ENCODE data around the gene MBTD1. TPM values are rescaled to one million over a fixed set of nuclear protein-coding genes. Genes with fewer than 3 reads are reported as not detected.

Gene MBTD1
- total and polyA plus RNA-seq, 2 of the 8 experiments (the other 6 are each of a cell fraction or from before 2014, with no cell fraction given) = 20.3 to 51.4 TPM

DNA sequence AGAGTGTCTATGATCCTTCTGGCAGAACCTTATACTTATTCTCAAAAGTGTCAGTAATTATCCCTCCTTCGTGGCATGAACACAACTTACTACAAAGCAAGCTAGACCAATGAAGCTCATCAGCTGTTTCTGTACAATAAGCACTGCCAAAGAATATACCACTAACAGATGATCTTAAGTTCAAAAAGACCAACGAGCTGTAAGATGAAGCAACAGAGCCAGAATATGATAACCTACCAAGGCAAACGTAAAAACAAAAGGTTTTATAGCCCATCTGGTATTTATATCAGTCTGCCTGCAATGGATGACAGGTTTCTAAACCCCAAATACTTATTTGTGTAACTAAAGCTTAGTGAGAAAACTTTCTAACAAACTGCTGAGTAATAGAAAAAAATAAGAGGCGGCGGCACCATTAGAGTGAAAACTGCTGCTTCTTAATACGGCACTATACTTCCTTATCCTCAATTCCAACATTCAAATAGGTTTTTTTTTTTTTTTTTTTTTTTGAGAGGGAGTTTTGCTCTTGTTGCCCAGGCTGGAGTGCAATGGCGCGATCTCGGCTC is 71.5 kb downstream of the MBTD1 start:
- H3K79me2 ChIP-seq (ENCODE audit: control insufficient read depth in 1 of 2, insufficient read depth in 2 of 2, low read length in 2 of 2) = no peaks in the 10 kb centered on the region
- no peak overlapping the region for H3K18ac ChIP-seq (ENCODE audit: extremely low read depth, low read length)
- ChIA-PET POLR2A (ENCODE audit: partially characterized antibody) (interaction anchor here (0.6 kb wide), 1 partner anchor 11 kb away, joined by 3 read pairs; no protein-coding TSS in a partner anchor), CTCF (ENCODE audit: partially characterized antibody) (no interaction called here)
- WGBS, 2 experiments (ENCODE audit: extremely low coverage in 1 of 2, insufficient coverage in 1 of 2, insufficient read length in 1 of 2, insufficient replicate concordance in 2 of 2, low coverage in 1 of 2, low lambda C conversion rate in 2 of 2, missing lambda C conversion rate in 1 of 2) = 92% methylated on average over 6 of the region's 9 CpGs; no CpG with 5 or more reads in 1 of the 2 experiments
- no peak overlapping the region for H4K8ac ChIP-seq (ENCODE audit: extremely low read depth, insufficient read depth, low read length)
- no peaks in the 10 kb centered on the region for H3K4me1 ChIP-seq (replicated peaks in 1 of 4; ENCODE audit: control insufficient read depth in 3 of 4, insufficient read depth in 4 of 4, low read length in 3 of 4)
- no peaks in the 10 kb centered on the region for H3K23me2 ChIP-seq (ENCODE audit: low read depth, low read length)
- no peak overlapping the region for H2BK20ac ChIP-seq (ENCODE audit: low read length)
- H2AFZ ChIP-seq (ENCODE audit: low read length) = no peak overlapping the region
- DNase-seq (ENCODE audit: low read depth in 1 of 2, low spot score in 2 of 2) = no peak
- H3K9me3 ChIP-seq (ENCODE audit: insufficient read depth in 2 of 2, low read depth in 1 of 2, low read length in 1 of 2) = no peaks in the 10 kb centered on the region; a peak in 1 of 4 replicates
- H3K4me2 ChIP-seq (ENCODE audit: insufficient read depth in 1 of 2, low read depth in 2 of 2, low read length in 2 of 2) = no peak overlapping the region
- H2BK15ac ChIP-seq (ENCODE audit: low read length) = no peak overlapping the region
- no peak overlapping the region for H2BK5ac ChIP-seq (ENCODE audit: low read depth, low read length)
- peaks cover 15 to 76% (median 42%) of the 10 kb centered on the region in 4 experiments for H3K36me3 ChIP-seq (ENCODE audit: control insufficient read depth in 2 of 4, insufficient read depth in 4 of 4, low read length in 3 of 4)
- no peak overlapping the region for H2AK5ac ChIP-seq (ENCODE audit: low read depth, low read length)
- no peak overlapping the region for H3K4ac ChIP-seq (replicated peaks; ENCODE audit: insufficient read length, low read depth, low read length)
- H3K14ac ChIP-seq (ENCODE audit: insufficient read length) = no peak overlapping the region
- FAIRE-seq = no peak
- H3K56ac ChIP-seq (replicated peaks; ENCODE audit: insufficient read length, low read depth, low read length) = no peak overlapping the region
- H2BK120ac ChIP-seq (replicated peaks; ENCODE audit: low read depth, low read length) = no peak overlapping the region
- no peaks in the 10 kb centered on the region for H3K27me3 ChIP-seq (replicated peaks in 1 of 4; ENCODE audit: control insufficient read depth in 3 of 4, extremely low read depth in 1 of 4, insufficient read depth in 3 of 4, low read length in 3 of 4)
- H3K27ac ChIP-seq (ENCODE audit: low read depth, low read length) = no peak overlapping the region
- no peak overlapping the region for H4K91ac ChIP-seq (replicated peaks; ENCODE audit: insufficient read length, low read length)
- no peak overlapping the region for H3K23ac ChIP-seq (ENCODE audit: insufficient read length)
- H3K79me1 ChIP-seq (ENCODE audit: low read depth, low read length) = no peaks in the 10 kb centered on the region
- no peak overlapping the region for H2BK12ac ChIP-seq (ENCODE audit: low read depth, low read length)
- H3K4me3 ChIP-seq (ENCODE audit: extremely low read depth in 1 of 4, insufficient read depth in 2 of 4, low read depth in 3 of 4, low read length in 4 of 4) = no peak overlapping the region
- no peak overlapping the region for H3K9ac ChIP-seq (replicated peaks in 1 of 4; ENCODE audit: extremely low read depth in 1 of 4, low read depth in 3 of 4, low read length in 3 of 4)
- peaks cover 1 to 3% of the 10 kb centered on the region in 2 experiments for H4K20me1 ChIP-seq (replicated peaks in 1 of 2; ENCODE audit: control insufficient read depth in 1 of 2, insufficient read depth in 2 of 2, low read length in 2 of 2)
- no peak overlapping the region for H4K5ac ChIP-seq (ENCODE audit: insufficient read length, low read depth, low read length)
- no peak for TF ChIP-seq YY1 (IDR thresholded peaks at IDR 0.05; ENCODE audit: low read depth, low read length)
- TF ChIP-seq RXRA (IDR thresholded peaks at IDR 0.05; ENCODE audit: insufficient read depth, low read depth, low read length) = no peak
- TF ChIP-seq SIRT6 (IDR thresholded peaks at IDR 0.05; ENCODE audit: low read length) = no peak
